Activated naive CD8-positive, alpha-beta T cell treated with anti-CD3 and anti-CD28 coated beads, Interleukin-2, amount 50 U/mL, for 24 hours (primary cell): ENCODE measurements around the gene RRP8.
A peak's percentile ranks its signal among the peaks of the same experiment; 100 is the strongest.

ENCODE experiments used
- ATAC-seq: fragments of 150-1000 bp; cut with Tn5 transposase; one replicate; pipeline ENCODE4 v1.10.0; 2021
- DNase-seq: peaks from one replicate; pipeline ENCODE4 v3.0.0; 2021
- H3K27ac Mint-ChIP-seq: one replicate; pipeline ENCODE4 v1.8.0; 2021; ENCODE audit warnings: mild to moderate bottlenecking, mixed read lengths
- H3K27me3 Mint-ChIP-seq: one replicate; pipeline ENCODE4 v1.8.0; 2021; ENCODE audit warnings: mixed read lengths
- H3K36me3 Mint-ChIP-seq: one replicate; pipeline ENCODE4 v1.8.0; 2021; ENCODE audit warnings: low read depth, mixed read lengths
- H3K4me1 Mint-ChIP-seq: one replicate; pipeline ENCODE4 v1.8.0; 2021; ENCODE audit warnings: mixed read lengths
- H3K4me3 Mint-ChIP-seq: one replicate; pipeline ENCODE4 v1.8.0; 2021; ENCODE audit warnings: mild to moderate bottlenecking, moderate library complexity, mixed read lengths
- H3K9me3 Mint-ChIP-seq: one replicate; pipeline ENCODE4 v1.8.0; 2021; ENCODE audit warnings: mixed read lengths

Gene RRP8

DNA sequence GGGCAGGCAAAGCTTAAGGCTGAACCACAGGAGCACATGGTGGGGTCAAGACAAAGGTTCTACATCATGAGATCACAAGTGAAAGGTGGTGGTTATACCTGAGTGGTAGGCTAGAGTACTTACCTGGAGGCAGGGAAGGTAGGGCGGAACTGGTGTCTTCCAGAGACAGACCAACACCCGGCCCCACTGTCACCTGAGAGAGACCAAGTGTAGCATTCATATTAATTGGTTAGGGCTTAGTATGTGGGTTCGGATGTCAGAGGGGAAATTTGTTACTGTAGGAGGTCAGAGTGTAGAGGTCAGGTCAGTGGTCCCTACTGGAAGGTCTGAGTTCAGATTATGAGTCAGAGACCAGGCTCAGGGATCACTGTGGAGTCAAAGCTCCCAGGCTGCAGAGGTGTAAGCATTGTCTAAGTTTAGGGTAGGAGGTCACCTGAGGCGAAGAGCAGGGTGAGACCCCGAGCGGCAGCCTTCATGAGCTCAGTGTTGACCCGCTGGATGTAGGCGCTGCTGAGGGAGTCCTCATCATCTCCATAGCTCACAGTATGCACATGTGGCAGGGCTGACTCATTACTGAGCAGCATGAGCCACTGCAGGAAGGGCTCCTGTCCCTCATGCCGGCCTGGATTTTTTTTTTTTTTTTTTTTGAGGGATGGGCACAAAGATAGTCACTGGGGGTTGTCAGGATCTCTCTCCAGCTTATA is 12.6 kb upstream of the RRP8 start:
- Mint-ChIP-seq H3K27me3 (no peaks in the 10 kb centered on the region), H3K36me3 (peaks cover 13% of the 10 kb centered on the region), H3K4me1 (peaks cover 13% of the 10 kb centered on the region), H3K27ac (peak overlapping the region; percentile 60), H3K4me3 (no peak overlapping the region), H3K9me3 (no peaks in the 10 kb centered on the region)
- DNase-seq: no peak
- no peak for ATAC-seq

DNA sequence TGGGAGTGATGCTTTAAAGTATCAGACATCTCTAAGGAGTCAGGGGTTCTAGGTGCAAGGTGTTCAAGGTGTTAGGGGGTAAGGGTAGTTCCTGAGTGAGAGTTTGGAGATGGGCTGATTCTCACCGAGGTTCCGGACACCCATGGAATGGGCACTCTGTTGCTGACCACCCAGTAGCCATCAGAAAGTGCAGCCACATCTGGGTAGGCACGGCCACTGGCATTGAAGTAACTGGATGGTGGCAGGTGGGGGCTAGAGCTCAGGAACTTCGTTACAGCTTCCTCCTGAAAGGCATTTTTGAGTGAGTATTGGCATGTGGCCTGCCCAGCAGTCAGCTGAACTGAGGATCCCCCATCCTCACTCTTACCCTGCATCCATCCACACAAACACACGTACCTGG is 11.6 kb upstream of the RRP8 start:
- H3K9me3 Mint-ChIP-seq: no peaks in the 10 kb centered on the region
- H3K27ac Mint-ChIP-seq: no peak overlapping the region
- H3K4me3 Mint-ChIP-seq: no peak overlapping the region
- peaks cover 22% of the 10 kb centered on the region for H3K36me3 Mint-ChIP-seq
- H3K4me1 Mint-ChIP-seq: peaks cover 20% of the 10 kb centered on the region
- no peak for ATAC-seq
- no peaks in the 10 kb centered on the region for H3K27me3 Mint-ChIP-seq
- no peak for DNase-seq

DNA sequence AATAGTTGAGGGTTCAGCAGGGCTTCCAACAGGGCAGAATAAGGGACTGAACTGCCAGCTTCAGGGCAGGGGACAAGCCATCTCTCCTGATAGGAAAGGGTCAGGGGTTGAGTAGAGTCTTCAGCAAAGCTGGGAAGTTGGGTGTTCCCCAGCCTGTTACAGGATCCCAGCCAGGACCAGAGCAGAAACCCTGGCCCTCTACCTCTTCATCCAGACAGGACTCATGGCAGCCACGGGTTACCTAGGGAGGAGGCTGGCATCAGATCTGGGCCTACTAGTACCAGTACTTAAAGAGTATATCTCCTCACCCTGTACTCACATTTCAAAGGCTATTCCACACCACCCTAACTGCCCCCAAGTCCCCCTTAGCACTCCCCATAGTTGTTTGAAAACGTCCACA is 11.0 kb upstream of the RRP8 start:
- no peak for ATAC-seq

DNA sequence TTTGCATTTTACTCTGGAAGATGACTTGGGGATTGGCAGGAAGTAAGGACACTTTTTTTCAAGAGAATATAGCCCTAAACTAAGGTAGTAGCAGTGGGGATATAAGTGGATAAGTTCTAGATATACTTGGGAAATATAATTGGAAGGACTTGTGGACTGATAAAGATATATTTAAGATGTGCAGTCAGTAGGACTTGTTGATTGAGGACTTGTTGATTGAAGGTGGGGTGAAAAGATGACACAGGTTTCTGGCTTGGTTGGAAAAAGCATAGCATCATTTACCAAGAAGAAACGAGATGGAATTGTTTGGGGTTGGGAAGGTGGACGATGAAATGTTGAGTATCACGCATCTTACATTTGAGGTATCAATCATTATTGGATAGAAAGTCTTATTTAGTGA is 10.1 kb upstream of the RRP8 start:
- Mint-ChIP-seq H3K9me3 (no peaks in the 10 kb centered on the region), H3K4me3 (no peak overlapping the region)

More for the DNA sequence above, 11.0 kb upstream of the RRP8 start:
- Mint-ChIP-seq H3K9me3 (no peaks in the 10 kb centered on the region), H3K36me3 (peaks cover 28% of the 10 kb centered on the region), H3K27me3 (no peaks in the 10 kb centered on the region), H3K27ac (no peak overlapping the region), H3K4me3 (no peak overlapping the region), H3K4me1 (peaks cover 26% of the 10 kb centered on the region)
- DNase-seq: no peak

DNA sequence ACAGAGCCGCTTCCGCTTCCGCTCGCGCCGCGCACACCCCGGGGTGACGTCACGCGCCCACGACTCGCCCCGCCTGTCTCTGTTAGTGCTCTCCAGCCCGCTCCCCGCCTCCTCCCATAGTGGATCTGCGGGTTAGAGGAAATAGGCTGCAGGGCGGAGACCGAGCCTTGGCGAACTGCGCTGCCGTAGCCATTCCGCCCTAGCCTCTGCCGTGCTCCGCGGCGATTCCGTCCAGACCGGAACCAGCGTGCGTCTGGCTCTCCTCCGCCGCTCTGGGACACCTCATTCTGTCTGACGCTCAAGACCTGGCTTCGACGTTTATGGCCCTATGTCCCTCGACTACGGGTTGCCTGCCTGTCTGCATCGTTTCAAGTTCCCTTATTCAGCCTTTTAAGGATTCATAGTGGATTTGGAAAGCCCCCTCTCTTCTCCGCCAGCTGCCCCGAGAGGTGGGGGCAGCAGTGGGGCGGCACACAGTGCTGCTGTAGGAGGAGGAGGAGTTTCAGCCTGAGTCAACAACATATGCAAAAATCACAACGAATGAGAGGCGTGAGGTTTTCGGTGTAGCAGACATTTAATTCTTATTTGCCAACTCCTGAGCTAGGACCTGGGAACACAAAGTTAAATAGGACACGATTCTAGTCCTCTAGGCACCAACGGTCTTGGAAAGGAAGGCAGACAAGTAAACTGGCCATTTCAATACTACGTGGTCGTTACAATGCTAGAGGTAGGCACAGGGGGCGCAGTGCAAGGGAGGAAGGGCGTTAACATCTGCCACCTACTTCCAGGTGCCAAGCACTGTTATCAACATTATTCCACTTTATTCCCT is 9.0 kb upstream of the RRP8 start, which contains the start of gene TAF10:
TSS of gene TAF10 (minus strand) at position 4 of the 829 bp plus-strand sequence. CDS start 27 bp downstream, outside the sequence.
- no peaks in the 10 kb centered on the region for H3K9me3 Mint-ChIP-seq

More for the DNA sequence above, 10.1 kb upstream of the RRP8 start:
- ATAC-seq: no peak
- no peaks in the 10 kb centered on the region for H3K27me3 Mint-ChIP-seq
- peaks cover 37% of the 10 kb centered on the region for H3K36me3 Mint-ChIP-seq
- no peak for DNase-seq
- peaks cover 33% of the 10 kb centered on the region for H3K4me1 Mint-ChIP-seq
- H3K27ac Mint-ChIP-seq: no peak overlapping the region

DNA sequence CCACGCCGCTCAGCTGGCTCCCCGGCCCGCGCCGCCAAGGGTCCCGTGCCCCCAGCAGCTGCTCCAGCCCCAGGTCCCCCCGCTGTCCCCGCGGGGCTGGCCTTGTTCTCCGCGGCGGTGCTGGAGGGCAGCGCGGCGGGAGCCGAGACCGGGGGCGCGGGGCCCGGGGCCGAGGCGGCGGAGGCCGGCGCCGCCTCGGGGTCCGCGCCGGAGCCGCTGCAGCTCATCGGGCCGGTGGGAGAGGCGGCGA is 8.5 kb upstream of the RRP8 start:
- peak; percentile 3 for ATAC-seq
- no peaks in the 10 kb centered on the region for H3K27me3 Mint-ChIP-seq
- no peaks in the 10 kb centered on the region for H3K9me3 Mint-ChIP-seq
- H3K4me1 Mint-ChIP-seq: peaks cover 33% of the 10 kb centered on the region
- peaks cover 41% of the 10 kb centered on the region for H3K36me3 Mint-ChIP-seq
- H3K4me3 Mint-ChIP-seq: no peak overlapping the region
- peak overlapping the region; percentile 88 for H3K27ac Mint-ChIP-seq
- no peak for DNase-seq

More for the DNA sequence above, 9.0 kb upstream of the RRP8 start, which contains the start of gene TAF10:
- Mint-ChIP-seq H3K27me3 (no peaks in the 10 kb centered on the region), H3K36me3 (peaks cover 40% of the 10 kb centered on the region), H3K4me3 (no peak within 1 kb of the TSS), H3K27ac (peak within 1 kb of the TSS; percentile 88), H3K4me1 (peaks cover 33% of the 10 kb centered on the region)
- ATAC-seq (peak; percentile 84), DNase-seq (peak; percentile 97)

DNA sequence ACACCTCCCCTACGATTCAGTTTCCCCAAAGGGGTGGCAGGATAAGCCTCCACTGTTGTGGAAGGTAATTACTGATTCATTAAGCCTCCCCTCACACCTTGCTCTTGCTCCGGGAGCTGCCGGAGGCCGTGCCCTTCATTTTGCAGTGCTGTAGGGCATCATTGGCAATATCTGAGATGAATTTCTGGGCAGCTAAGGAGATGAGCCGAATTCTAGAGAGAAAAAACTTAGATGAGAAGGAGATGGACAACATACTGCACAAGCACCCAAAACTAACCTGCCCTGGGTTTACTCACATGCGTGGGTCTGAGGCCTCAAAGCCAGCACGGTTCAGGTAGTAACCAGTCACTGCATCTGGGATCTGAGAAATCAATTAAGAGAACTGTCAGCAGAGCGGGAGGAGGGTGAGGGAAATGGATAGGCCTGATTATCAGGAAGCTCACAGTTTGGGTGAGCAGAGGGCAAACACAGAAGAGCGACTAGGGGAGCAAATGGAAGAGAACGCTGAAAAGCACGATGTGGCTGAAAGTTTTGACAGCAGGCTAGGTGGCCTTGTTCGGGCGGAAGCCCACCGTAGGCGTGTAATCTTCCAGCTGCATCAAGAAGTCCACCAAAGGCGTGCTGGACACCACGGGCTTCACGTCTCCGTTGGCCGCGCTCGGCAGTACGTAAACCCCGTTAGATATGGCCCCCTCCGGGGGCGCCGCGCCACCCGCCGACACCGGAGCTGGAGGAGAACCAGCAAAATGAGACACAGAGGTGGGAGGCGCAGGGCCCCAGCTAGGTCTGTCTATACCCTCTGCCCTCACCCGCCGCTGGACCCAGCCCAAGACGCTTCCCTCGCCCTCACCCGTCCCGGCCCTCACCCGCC is 7.9 kb upstream of the RRP8 start:
- Mint-ChIP-seq H3K4me1 (peaks cover 29% of the 10 kb centered on the region), H3K36me3 (peaks cover 38% of the 10 kb centered on the region), H3K27me3 (no peaks in the 10 kb centered on the region), H3K4me3 (no peak overlapping the region), H3K27ac (peak overlapping the region; percentile 88), H3K9me3 (no peaks in the 10 kb centered on the region)
- ATAC-seq (no peak), DNase-seq (peak; percentile 36)

DNA sequence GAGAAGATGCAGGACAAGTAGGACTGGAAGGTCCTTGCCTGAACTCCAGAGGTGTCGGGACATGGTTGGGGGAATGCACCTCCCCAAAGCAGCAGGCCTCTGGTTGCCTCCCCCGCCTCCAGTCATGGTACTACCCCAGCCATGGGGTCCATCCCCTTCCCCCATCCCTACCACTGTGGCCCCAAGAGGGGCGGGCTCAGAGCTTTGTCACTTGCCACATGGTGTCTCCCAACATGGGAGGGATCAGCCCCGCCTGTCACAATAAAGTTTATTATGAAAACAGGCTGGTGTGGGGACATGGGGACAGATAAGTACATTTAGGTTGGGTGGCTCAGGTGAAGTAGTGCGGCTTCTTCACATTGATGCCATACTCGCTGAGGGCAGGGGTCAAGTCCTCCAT is 7.2 kb upstream of the RRP8 start:
- DNase-seq (no peak), ATAC-seq (no peak)
- Mint-ChIP-seq H3K27me3 (no peaks in the 10 kb centered on the region), H3K9me3 (no peaks in the 10 kb centered on the region), H3K4me1 (peaks cover 25% of the 10 kb centered on the region), H3K4me3 (peak overlapping the region; percentile 12), H3K36me3 (peaks cover 37% of the 10 kb centered on the region), H3K27ac (peak overlapping the region; percentile 50)

DNA sequence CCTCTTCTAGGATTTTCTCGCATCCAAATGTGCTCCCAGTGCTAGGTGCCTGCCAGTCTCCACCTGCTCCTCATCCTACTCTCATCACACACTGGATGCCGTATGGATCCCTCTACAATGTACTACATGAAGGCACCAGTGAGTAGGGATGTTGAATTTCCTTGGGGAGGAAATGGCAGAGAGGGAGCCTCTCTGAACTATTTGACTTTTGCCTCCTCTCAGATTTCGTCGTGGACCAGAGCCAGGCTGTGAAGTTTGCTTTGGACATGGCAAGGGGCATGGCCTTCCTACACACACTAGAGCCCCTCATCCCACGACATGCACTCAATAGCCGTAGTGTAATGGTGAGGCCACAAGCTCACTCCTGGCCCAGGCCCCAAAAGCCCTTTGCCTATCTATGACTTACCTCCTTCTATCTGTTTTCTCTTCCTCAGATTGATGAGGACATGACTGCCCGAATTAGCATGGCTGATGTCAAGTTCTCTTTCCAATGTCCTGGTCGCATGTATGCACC is 6.1 kb upstream of the RRP8 start:
- no peak for DNase-seq
- no peaks in the 10 kb centered on the region for H3K27me3 Mint-ChIP-seq
- H3K4me1 Mint-ChIP-seq: peaks cover 25% of the 10 kb centered on the region
- peaks cover 32% of the 10 kb centered on the region for H3K36me3 Mint-ChIP-seq
- no peak for ATAC-seq
- H3K9me3 Mint-ChIP-seq: no peaks in the 10 kb centered on the region
- H3K4me3 Mint-ChIP-seq: no peak overlapping the region
- H3K27ac Mint-ChIP-seq: peak overlapping the region; percentile 50

DNA sequence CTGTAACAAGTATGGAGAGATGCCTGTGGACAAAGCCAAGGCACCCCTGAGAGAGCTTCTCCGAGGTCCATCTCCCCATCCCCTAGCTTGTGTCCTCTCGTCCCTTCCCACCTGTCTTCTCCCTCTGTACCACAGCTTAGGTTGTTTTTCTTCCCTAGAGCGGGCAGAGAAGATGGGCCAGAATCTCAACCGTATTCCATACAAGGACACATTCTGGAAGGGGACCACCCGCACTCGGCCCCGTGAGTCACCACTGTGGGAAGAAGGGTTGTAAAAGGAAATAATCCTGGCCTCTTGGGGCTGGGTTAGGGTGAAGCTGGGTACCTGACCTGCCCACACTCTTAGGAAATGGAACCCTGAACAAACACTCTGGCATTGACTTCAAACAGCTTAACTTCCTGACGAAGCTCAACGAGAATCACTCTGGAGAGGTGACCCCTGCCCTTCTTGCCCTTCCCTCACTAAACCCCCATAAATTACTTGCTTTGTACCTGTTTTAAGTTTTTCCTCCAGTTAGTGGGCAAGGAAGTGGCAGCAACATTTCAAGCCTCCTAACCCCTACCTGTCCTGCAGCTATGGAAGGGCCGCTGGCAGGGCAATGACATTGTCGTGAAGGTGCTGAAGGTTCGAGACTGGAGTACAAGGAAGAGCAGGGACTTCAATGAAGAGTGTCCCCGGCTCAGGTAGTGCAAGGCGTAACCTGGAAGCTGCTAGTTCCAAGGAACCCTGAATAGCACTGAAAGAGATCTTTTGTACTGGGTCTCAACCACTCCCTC is 5.5 kb upstream of the RRP8 start:
- H3K4me1 Mint-ChIP-seq: peaks cover 25% of the 10 kb centered on the region
- DNase-seq (no peak), ATAC-seq (no peak)
- H3K27ac Mint-ChIP-seq: no peak overlapping the region
- H3K9me3 Mint-ChIP-seq: no peaks in the 10 kb centered on the region
- H3K36me3 Mint-ChIP-seq: peaks cover 32% of the 10 kb centered on the region
- H3K4me3 Mint-ChIP-seq: no peak overlapping the region
- H3K27me3 Mint-ChIP-seq: no peaks in the 10 kb centered on the region

DNA sequence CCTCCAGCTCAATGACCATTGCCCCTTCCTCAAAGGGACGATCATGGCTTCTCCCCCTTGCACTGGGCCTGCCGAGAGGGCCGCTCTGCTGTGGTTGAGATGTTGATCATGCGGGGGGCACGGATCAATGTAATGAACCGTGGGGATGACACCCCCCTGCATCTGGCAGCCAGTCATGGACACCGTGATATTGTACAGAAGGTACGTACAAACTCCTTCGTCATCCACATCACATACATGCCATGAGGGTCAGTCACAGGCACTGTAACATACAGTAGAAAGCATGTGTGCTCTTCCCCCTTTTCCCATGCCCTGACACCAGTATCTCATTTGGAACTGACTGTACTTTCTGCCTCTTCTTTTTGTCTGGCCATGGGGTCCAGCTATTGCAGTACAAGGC is 4.6 kb upstream of the RRP8 start:
- peaks cover 25% of the 10 kb centered on the region for H3K4me1 Mint-ChIP-seq
- H3K9me3 Mint-ChIP-seq: no peaks in the 10 kb centered on the region
- ATAC-seq (no peak), DNase-seq (no peak)
- no peaks in the 10 kb centered on the region for H3K27me3 Mint-ChIP-seq
- H3K36me3 Mint-ChIP-seq: peaks cover 32% of the 10 kb centered on the region
- no peak overlapping the region for H3K4me3 Mint-ChIP-seq
- H3K27ac Mint-ChIP-seq: no peak overlapping the region

DNA sequence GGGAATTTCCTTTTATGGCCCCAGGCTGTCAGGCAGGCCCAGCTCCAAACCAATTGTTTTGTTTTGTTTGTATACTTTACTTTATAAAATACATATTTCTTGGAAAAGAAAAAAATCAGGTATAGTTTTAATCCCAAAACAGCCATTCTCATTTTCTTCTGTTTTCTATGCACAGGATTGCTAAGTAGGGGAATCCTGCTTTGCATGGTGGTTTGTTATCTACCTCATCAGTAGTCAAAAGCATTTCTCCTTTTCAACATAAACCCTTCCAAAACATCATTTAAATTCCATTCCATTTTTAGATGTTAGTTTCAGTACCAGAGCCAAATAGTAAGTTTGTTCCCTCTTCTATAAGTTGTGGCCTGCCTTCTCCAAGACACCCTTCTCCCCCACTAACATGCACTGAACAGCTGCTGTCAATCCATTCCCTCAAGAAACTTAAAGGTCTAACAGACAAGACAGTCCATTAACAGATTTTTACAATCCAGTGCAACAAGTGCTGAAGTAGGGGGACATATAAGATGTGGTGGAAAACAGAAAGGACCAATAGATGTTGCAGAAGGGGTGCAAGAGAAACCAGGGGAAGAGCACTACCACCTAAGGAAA is 3.9 kb upstream of the RRP8 start:
- Mint-ChIP-seq H3K27ac (no peak overlapping the region), H3K36me3 (peaks cover 32% of the 10 kb centered on the region), H3K4me1 (peaks cover 25% of the 10 kb centered on the region), H3K27me3 (no peaks in the 10 kb centered on the region), H3K9me3 (no peaks in the 10 kb centered on the region), H3K4me3 (peak overlapping the region; percentile 64)
- no peak for DNase-seq
- no peak for ATAC-seq

DNA sequence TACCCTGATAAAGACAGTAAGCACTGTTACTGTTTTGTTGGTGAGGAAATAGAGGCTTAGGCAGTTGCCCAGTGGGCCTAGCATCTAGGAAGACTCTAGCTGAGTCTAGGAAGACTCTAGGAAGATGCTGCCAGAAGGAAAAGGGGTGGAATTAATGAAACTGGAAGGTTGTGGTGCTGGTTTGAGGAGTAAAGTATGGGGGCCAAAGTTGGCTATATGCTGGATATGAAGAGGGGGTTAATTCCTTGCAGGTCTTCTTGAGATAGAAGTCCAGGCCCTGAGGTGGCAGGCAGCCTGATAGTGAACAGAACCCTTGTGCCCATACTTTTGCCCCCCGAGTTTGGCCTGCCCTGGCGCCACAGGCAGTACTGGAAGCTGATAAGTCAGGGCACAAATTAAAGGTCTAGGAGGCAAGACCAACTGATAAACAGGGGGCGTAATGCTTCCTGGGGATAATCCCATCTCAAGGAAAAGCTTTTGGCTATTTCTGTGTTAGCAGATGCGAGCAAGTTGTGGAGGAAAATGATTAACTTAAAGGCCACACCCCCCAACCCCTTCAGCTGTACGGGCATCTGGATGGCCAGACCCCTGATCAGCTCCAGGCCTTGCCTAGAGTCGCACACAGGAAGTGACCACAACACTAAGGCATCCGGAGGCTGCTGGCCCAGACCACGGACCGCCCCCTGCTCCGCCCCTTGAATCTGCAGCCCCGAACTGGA is 3.2 kb upstream of the RRP8 start:
- ATAC-seq: peak; percentile 34
- no peak overlapping the region for H3K27ac Mint-ChIP-seq
- H3K36me3 Mint-ChIP-seq: peaks cover 34% of the 10 kb centered on the region
- no peak overlapping the region for H3K4me3 Mint-ChIP-seq
- H3K27me3 Mint-ChIP-seq: no peaks in the 10 kb centered on the region
- peak; percentile 75 for DNase-seq
- peaks cover 30% of the 10 kb centered on the region for H3K4me1 Mint-ChIP-seq
- H3K9me3 Mint-ChIP-seq: no peaks in the 10 kb centered on the region
